Endothelial cell of umbilical vein (primary cell): ENCODE results near the gene ZNF425.

Source experiments
- EZH2 ChIP-seq: IDR thresholded peaks from 2 replicates; pipeline ENCODE4 v1.6.1; 2012; ENCODE audit warnings: borderline replicate concordance, low read depth, mild to moderate bottlenecking, moderate library complexity, low read length, inconsistent platforms; ENCODE audit not compliant: severe bottlenecking
- POLR2A ChIP-seq: IDR thresholded peaks from 2 replicates; pipeline ENCODE4 v1.6.1; 2012; ENCODE audit warnings: low read depth, mild to moderate bottlenecking, control low read depth, low read length
- TF ChIP-seq, protein P1 (sequence below), 2 donors: IDR thresholded peaks; 1 replicate in 1 of 2; 2 replicates in 1 of 2; pipeline ENCODE4 v1.5.1; 2011; ENCODE audit warnings: low read length in 2 of 2, mild to moderate bottlenecking in 2 of 2, moderate library complexity in 2 of 2, control low read depth in 1 of 2, inconsistent platforms in 1 of 2, low read depth in 1 of 2; ENCODE audit not compliant: insufficient read depth in 1 of 2; ENCODE audit errors: extremely low read depth in 1 of 2

DNA sequence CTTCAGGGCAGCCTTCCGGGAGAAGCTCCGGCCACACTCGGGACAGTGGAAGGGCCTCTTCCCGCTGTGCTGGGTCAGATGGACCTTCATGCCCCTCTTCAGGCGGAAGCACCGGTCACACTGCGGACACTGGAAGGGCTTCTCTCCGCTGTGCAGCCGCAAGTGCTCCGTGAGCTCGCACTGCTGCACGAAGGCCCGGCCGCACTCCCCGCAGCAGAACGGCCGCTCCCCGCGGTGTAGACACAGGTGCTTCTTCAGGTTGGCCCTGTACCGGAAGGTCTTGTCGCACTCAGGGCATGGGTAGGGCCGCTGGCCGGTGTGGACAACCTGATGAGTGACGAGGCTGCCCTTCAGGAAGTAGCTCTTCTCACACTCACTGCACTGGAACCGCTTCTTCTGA, 21.4 kb downstream of the ZNF425 start:
- TF ChIP-seq, protein P1, sequence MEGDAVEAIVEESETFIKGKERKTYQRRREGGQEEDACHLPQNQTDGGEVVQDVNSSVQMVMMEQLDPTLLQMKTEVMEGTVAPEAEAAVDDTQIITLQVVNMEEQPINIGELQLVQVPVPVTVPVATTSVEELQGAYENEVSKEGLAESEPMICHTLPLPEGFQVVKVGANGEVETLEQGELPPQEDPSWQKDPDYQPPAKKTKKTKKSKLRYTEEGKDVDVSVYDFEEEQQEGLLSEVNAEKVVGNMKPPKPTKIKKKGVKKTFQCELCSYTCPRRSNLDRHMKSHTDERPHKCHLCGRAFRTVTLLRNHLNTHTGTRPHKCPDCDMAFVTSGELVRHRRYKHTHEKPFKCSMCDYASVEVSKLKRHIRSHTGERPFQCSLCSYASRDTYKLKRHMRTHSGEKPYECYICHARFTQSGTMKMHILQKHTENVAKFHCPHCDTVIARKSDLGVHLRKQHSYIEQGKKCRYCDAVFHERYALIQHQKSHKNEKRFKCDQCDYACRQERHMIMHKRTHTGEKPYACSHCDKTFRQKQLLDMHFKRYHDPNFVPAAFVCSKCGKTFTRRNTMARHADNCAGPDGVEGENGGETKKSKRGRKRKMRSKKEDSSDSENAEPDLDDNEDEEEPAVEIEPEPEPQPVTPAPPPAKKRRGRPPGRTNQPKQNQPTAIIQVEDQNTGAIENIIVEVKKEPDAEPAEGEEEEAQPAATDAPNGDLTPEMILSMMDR (IDR thresholded peaks at IDR 0.05; ENCODE audit: extremely low read depth in 1 of 2, insufficient read depth in 1 of 2, low read depth in 1 of 2, low read length in 2 of 2): no peak
- no peak for TF ChIP-seq POLR2A
- TF ChIP-seq EZH2: no peak
